Esophagus squamous epithelium (tissue), 5 donors: ENCODE results near the gene PRMT5. TPM values are rescaled to one million over a fixed set of nuclear protein-coding genes. Genes with fewer than 3 reads are reported as not detected.
"Not testable (repeated sequence)": the region's sequence is repeated elsewhere in the genome, so short reads cannot be mapped to it uniquely, and the experiment has no call there.

Experiments
- DNase-seq: peaks from one replicate; lab custom pipeline; 2025; lab: John Stamatoyannopoulos, UW
- H3K27ac ChIP-seq, 4 donors: fragments of 200-600 bp; sonication (generic); one replicate each; pipeline ENCODE4 v1.5.1; 2016 to 2019; ENCODE audit warnings: mild to moderate bottlenecking in 1 of 4
- H3K27me3 ChIP-seq, 4 donors: fragments of 200-600 bp; sonication (generic); 1 replicate in 3 of 4; 2 replicates in 1 of 4; pipeline versions ENCODE4 v1.5.1 to v1.6.0; 2017 to 2021; ENCODE audit warnings: antibody characterized with exemption in 1 of 4
- H3K36me3 ChIP-seq, 3 donors: fragments of 200-600 bp; sonication (generic); one replicate each; pipeline ENCODE4 v1.5.1; 2016 to 2019
- H3K4me1 ChIP-seq, 3 donors: fragments of 200-600 bp; sonication (generic); one replicate each; pipeline ENCODE4 v1.5.1; 2017 to 2019
- H3K4me3 ChIP-seq, 4 donors: fragments of 200-600 bp; sonication (generic); 1 replicate in 3 of 4; 2 replicates in 1 of 4; pipeline ENCODE4 v1.5.1; 2016 to 2019; ENCODE audit warnings: mild to moderate bottlenecking in 2 of 4, moderate library complexity in 1 of 4
- H3K9me3 ChIP-seq, 3 donors: fragments of 200-600 bp; sonication (generic); one replicate each; pipeline ENCODE4 v1.5.1; 2016 to 2019
- CTCF ChIP-seq, 6 experiments: fragments of 450-650 bp in 4 of 6; fragments of 200-600 bp in 2 of 6; sonication (generic) in 2 of 6; IDR thresholded peaks; one replicate each; pipeline ENCODE4 v1.5.1; 2016 to 2019; ENCODE audit warnings: antibody characterized with exemption in 6 of 6, mild to moderate bottlenecking in 4 of 6, moderate library complexity in 4 of 6
- POLR2A ChIP-seq, 4 donors: fragments of 450-650 bp; IDR thresholded peaks; one replicate each; pipeline ENCODE4 v1.6.1; 2017; ENCODE audit warnings: antibody characterized with exemption in 4 of 4, mild to moderate bottlenecking in 4 of 4, moderate library complexity in 3 of 4
- WGBS, 2 donors: methylation state at CpG; one replicate each; pipeline ENCODE4 v1.1.5; 2018; 5-methylcytosine and 5-hydroxymethylcytosine counted together
- intact Hi-C: fragments of 100-400 bp; cut with DNase I; formaldehyde crosslinking; loops from one replicate; pipeline ENCODE4 v1.15.0; 2022
- total RNA-seq, 4 donors: library from RNA; depleted of rRNA; stranded (reverse); fragments of >200 nt; gene quantifications; one replicate each; pipeline ENCODE4 v1.1.0, GENCODE V29; 2016
- donor health status: DM: yes; HTN: yes; CAD: no.

PRMT5 gene
- total RNA-seq, 4 donors from 2014 or later = 36.5 to 75.0 (median 66.1) TPM

GRCh38 chr14:22971152-22971551, 42.0 kb upstream of the PRMT5 start:
- intact Hi-C loops = no loop called here
- Histone ChIP-seq H3K27me3 (no peaks in the 10 kb centered on the region), H3K9me3 (no peaks in the 10 kb centered on the region), H3K4me1 (peaks cover 0 to 26% (median 0%) of the 10 kb centered on the region in 3 donors), H3K4me3 (no peak overlapping the region), H3K36me3 (peaks cover 0 to 60% (median 6%) of the 10 kb centered on the region in 3 donors), H3K27ac (no peak overlapping the region)
- DNase-seq = no peak
- WGBS, 2 donors = 85 to 87% methylated on average over 1 of the region's 1 CpG
- no peak for TF ChIP-seq POLR2A (IDR thresholded peaks at IDR 0.05)
- TF ChIP-seq CTCF (IDR thresholded peaks at IDR 0.05) = no peak

GRCh38 chr14:22966783-22967269, 37.6 kb upstream of the PRMT5 start:
- TF ChIP-seq POLR2A (IDR thresholded peaks at IDR 0.05) (no peak), CTCF (IDR thresholded peaks at IDR 0.05) (no peak)
- Histone ChIP-seq H3K27me3 (no peaks in the 10 kb centered on the region), H3K27ac (no peak overlapping the region), H3K4me3 (no peak overlapping the region), H3K4me1 (no peaks in the 10 kb centered on the region), H3K36me3 (peaks cover 0 to 22% (median 0%) of the 10 kb centered on the region in 3 donors), H3K9me3 (no peaks in the 10 kb centered on the region)
- DNase-seq = no peak
- intact Hi-C loops = no loop called here
- WGBS, 2 donors = 47 to 61% methylated on average over 4 of the region's 4 CpGs

- H3K27ac ChIP-seq, intact Hi-C loops, DNase-seq, H3K4me3 ChIP-seq, H3K27me3 ChIP-seq, H3K4me1 ChIP-seq, H3K9me3 ChIP-seq: not testable (repeated sequence)
- 61 to 63% methylated on average over 13 to 15 of the region's 15 CpGs for WGBS, 2 donors
- H3K36me3 ChIP-seq = peaks cover 0 to 17% (median 0%) of the 10 kb centered on the region in 3 donors
Observed at GRCh38 chr14:22965916-22966782, 37.0 kb upstream of the PRMT5 start.

- TF ChIP-seq POLR2A (IDR thresholded peaks at IDR 0.05) (no peak), CTCF (IDR thresholded peaks at IDR 0.05) (no peak)
- Histone ChIP-seq H3K9me3 (no peaks in the 10 kb centered on the region), H3K27ac (no peak overlapping the region), H3K36me3 (no peaks in the 10 kb centered on the region), H3K4me1 (peaks cover 0 to 7% (median 0%) of the 10 kb centered on the region in 3 donors), H3K4me3 (no peak overlapping the region), H3K27me3 (no peaks in the 10 kb centered on the region)
- 91 to 94% methylated on average over 6 of the region's 6 CpGs for WGBS, 2 donors
- intact Hi-C loops = no loop called here
- no peak for DNase-seq
Observed at GRCh38 chr14:22962061-22962676, 33.0 kb upstream of the PRMT5 start.

GRCh38 chr14:22955702-22956569, 26.8 kb upstream of the PRMT5 start:
- WGBS, 2 donors = 17 to 18% methylated on average over 19 of the region's 19 CpGs
- Histone ChIP-seq H3K4me3 (peak overlapping the region; percentile 53 to 82 (median 71)), H3K27ac (peak overlapping the region; percentile 94 to 98 (median 96)), H3K9me3 (no peaks in the 10 kb centered on the region), H3K4me1 (peaks cover 6 to 34% (median 11%) of the 10 kb centered on the region in 3 donors), H3K36me3 (peaks cover 0 to 26% (median 0%) of the 10 kb centered on the region in 3 donors), H3K27me3 (no peaks in the 10 kb centered on the region)
- intact Hi-C loops = no loop called here
- TF ChIP-seq POLR2A (IDR thresholded peaks at IDR 0.05) = no peak
- TF ChIP-seq CTCF (IDR thresholded peaks at IDR 0.05) = no peak
- no peak for DNase-seq
